Measurements from ENCODE around the gene ATP1A1.

ATP1A1 gene

DNA sequence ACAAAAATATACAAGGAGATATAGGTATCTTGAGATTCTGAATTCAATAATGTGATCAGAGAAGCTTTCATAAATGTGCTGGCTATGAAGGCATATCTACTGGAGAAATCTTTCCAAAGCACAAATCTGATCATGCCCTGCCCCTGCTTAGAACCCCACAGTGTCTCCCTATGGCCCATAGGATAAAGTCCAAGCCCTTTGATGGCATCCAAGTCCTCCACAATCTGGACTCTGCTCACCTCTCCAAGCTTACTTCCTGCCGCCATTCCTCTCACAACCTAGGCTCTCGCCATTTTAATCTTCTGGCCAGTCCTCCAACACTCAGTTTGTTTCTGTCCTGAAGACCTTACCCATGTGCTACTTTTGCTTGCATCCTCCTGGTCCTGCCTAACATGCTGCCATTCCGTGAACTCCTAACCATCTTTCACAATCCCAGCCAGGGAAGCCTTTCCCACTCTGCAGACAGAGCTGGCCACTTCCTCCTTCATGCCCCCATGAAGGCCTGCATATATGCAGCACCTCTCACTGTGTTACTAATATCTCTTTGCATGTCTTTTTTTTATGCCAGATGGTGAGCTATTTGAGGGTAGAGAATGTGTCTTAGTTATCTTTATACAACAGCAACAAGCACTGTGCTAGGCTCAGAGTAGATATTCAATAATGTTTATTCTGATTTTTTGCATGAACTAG lies 5.6 kb upstream of the ATP1A1 start:
- no peak for DNase-seq
- Mint-ChIP-seq H3K27ac (no peak overlapping the region), H3K4me1 (ENCODE audit: low read depth in 2 of 2) (peaks cover 10 to 11% of the 10 kb centered on the region in 2 donors), H3K9me3 (no peaks in the 10 kb centered on the region), H3K27me3 (no peaks in the 10 kb centered on the region), H3K4me3 (no peak overlapping the region), H3K36me3 (ENCODE audit: insufficient read depth) (peaks cover 5% of the 10 kb centered on the region)
- no peak for ATAC-seq (replicated peaks)

DNA sequence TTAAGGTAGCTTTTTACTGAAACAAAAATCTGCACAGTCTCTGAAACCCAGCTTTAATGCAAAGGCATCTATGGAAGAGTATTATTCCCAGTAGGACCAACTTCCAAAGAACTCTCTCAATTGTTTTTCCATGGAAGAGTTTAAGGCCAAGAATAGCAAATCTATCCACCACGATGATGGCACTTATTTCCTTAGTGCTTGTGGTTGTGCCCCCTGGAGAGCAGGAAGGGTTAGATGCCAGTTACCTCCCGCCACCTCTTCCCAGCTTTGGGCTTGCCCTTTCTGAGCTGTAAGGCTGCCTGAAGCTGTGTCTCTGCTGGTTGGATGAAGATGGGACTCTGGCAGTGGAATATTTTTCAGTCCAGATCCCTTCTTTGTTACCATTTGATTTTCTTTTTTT lies 4.8 kb upstream of the ATP1A1 start:
- H3K4me3 Mint-ChIP-seq: no peak overlapping the region
- DNase-seq (no peak), ATAC-seq (replicated peaks) (no peak)
- peaks cover 10 to 11% of the 10 kb centered on the region in 2 donors for H3K4me1 Mint-ChIP-seq (ENCODE audit: low read depth in 2 of 2)
- no peaks in the 10 kb centered on the region for H3K9me3 Mint-ChIP-seq
- no peaks in the 10 kb centered on the region for H3K27me3 Mint-ChIP-seq
- peak overlapping the region in 1 of 2 donors; percentile 38 for H3K27ac Mint-ChIP-seq
- H3K36me3 Mint-ChIP-seq (ENCODE audit: insufficient read depth): peaks cover 10% of the 10 kb centered on the region

DNA sequence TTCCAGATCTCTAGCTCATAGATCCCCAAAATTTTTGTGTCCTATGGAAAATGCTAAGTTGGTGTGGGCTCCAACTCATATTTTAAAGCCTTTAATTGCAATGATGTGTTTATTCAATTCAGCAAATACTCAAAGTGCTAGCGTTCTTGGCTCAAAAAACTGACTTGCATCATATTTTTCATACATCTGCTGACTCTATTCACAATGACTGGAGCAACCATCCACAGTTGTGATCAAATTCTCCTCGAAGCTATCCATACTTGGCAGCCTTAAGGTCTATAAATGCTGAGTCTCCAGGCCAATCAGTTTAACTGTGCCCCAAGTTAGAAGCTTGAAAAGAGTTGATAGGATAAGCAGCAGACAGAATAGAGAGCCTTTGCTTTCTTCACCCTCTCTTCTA lies 2.9 kb upstream of the ATP1A1 start:
- peaks cover 29% of the 10 kb centered on the region for H3K36me3 Mint-ChIP-seq (ENCODE audit: insufficient read depth)
- peaks cover 22 to 23% of the 10 kb centered on the region in 2 donors for H3K4me1 Mint-ChIP-seq (ENCODE audit: low read depth in 2 of 2)
- DNase-seq (no peak), ATAC-seq (replicated peaks) (no peak)
- H3K4me3 Mint-ChIP-seq: no peak overlapping the region
- H3K9me3 Mint-ChIP-seq: no peaks in the 10 kb centered on the region
- H3K27ac Mint-ChIP-seq: no peak overlapping the region
- no peaks in the 10 kb centered on the region for H3K27me3 Mint-ChIP-seq

DNA sequence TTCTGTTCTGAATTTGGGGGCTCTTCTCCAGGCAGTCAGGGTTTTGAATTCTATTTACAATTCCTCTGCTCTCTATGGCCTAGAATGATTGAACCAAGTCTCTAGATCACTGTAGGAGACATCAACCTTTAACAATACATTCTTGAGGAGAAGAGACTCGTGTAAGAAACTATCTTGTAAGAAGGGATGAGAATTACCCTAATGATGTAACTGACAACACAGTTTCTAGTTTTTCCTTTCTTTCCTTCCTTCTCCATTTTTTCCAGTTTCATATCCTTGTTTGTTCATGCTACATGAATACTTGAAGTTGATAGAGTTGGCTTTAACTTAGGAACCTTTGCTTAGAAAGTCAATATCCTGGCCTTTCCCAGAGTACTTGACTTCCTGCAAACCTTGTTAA lies 1.3 kb upstream of the ATP1A1 start:
- H3K27ac Mint-ChIP-seq: peak overlapping the region; percentile 95 to 98
- no peak for ATAC-seq (replicated peaks)
- no peaks in the 10 kb centered on the region for H3K9me3 Mint-ChIP-seq
- H3K27me3 Mint-ChIP-seq: no peaks in the 10 kb centered on the region
- no peak for DNase-seq
- H3K4me1 Mint-ChIP-seq (ENCODE audit: low read depth in 2 of 2): peaks cover 37 to 38% of the 10 kb centered on the region in 2 donors
- H3K4me3 Mint-ChIP-seq: peak overlapping the region; percentile 94 to 95
- peaks cover 43% of the 10 kb centered on the region for H3K36me3 Mint-ChIP-seq (ENCODE audit: insufficient read depth)

DNA sequence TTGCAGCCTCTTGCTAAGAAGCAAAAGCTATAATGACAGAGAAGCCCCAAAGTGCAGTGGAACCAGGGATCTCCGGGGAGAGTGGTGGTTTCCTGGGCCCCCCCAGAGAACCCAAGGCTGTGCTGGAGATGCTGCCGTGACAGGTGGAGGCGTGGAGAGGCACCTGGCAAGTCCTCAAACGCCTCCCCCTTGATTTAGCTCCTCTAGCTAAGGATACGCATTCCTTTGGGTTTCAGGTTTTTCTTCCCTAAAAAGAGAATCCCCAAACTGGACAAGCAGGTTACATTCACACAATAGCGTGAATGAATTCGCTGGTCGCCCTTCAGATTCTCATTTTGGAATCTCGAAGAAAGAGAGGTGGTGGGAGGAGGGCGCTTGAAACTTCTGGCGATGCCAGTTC lies 853 bp upstream of the ATP1A1 start:
- H3K9me3 Mint-ChIP-seq: no peaks in the 10 kb centered on the region
- DNase-seq (no peak), ATAC-seq (replicated peaks) (no peak)
- peaks cover 40% of the 10 kb centered on the region in 2 donors for H3K4me1 Mint-ChIP-seq (ENCODE audit: low read depth in 2 of 2)
- H3K27ac Mint-ChIP-seq: peak overlapping the region; percentile 95 to 98
- H3K36me3 Mint-ChIP-seq (ENCODE audit: insufficient read depth): peaks cover 44% of the 10 kb centered on the region
- H3K4me3 Mint-ChIP-seq: peak overlapping the region; percentile 94 to 95
- H3K27me3 Mint-ChIP-seq: no peaks in the 10 kb centered on the region

DNA sequence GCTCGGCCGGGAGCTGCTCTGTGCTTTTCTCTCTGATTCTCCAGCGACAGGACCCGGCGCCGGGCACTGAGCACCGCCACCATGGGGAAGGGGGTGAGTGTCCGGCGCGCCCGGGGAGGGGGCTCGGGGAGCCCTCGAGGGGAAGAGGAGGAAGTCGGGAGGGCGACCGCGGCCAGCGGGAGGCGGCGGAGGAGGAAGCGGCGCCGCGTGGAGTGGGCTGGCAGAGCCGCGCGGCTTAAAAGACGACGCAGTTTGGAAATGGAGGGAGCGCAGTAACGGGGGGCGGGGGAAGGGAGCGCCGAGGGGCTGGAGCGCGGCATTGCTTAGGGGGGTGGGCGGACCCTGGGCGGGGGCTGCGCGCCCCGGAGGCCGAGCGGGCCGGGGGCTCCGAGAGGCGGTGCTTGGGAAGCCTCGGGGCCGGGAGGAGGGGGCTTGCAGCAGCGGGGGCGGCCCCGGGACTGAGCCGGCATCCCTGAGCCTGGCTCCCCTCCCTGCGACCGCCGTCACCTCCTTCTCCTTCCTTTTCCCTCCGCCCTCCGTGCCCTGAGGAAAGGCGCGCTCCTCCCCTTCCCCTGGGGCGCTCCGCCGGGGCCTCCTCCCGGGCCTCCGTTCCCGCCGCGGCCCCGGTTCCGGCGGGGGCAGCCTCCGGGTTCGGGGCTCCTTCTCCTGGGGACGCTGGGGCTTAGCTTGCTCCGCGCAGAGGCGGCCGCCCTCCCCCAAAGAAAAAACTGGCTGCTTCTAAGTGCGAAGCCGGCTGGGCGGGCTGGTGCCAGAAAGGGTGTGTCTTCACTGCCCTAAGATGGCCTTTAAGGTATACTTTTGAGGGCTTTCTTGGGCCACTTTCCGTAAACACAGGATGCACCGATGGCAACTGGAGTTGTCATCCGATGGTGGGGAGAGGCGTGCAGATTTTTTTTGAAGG lies 648 bp downstream of the ATP1A1 start:
- DNase-seq: peak; percentile 62 to 69 (median 68)

DNA sequence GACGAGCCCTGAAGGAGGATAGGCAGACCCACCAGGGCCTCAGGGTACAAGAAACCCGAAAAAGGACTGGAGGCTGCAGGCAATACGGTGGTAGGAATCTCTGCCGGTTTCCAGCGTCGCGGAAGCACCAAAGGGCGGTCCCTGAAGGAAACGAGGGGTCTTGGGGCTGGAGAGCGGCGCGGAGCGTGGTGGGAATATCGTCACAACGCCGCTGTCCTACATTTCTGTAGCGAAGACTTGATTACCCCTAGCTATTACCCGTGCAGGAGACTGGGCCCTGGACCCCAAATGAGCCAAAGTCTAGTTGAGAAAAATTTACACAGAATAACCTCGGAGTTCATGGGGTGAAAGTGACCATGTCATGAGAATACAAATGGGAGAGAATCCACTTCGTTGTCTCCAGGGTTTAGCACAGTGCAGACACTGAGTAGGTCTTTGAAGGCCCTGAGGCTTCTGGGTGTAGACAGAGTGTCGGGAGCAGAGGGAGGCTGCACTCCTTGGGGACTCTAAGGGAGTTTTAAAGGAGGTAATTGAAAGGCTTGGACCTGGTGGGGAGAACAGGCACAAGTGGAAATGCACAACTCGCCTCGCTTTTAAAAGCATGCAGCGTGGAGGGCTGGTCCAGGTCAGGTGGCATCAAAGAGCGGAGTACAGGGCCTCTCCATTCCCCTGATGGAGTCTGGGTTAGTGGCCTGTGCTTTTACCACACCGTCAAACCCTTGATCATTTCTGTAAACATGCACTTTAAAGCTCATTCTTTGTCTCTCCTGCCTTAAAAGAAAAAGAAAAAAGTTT lies 1.5 kb downstream of the ATP1A1 start:
- peak in 1 of 3 experiments; percentile 25 for DNase-seq
- Mint-ChIP-seq H3K4me1 (ENCODE audit: low read depth in 2 of 2) (peaks cover 48 to 54% of the 10 kb centered on the region in 2 donors), H3K27ac (peak overlapping the region; percentile 95 to 98), H3K27me3 (no peaks in the 10 kb centered on the region), H3K36me3 (ENCODE audit: insufficient read depth) (peaks cover 47% of the 10 kb centered on the region), H3K4me3 (peak overlapping the region; percentile 94 to 95), H3K9me3 (no peaks in the 10 kb centered on the region)
- ATAC-seq (replicated peaks): no peak

More for the DNA sequence above, 648 bp downstream of the ATP1A1 start:
- Mint-ChIP-seq H3K4me1 (ENCODE audit: low read depth in 2 of 2) (peaks cover 41 to 46% of the 10 kb centered on the region in 2 donors), H3K36me3 (ENCODE audit: insufficient read depth) (peaks cover 47% of the 10 kb centered on the region), H3K27me3 (no peaks in the 10 kb centered on the region), H3K4me3 (peak overlapping the region; percentile 94 to 95), H3K9me3 (no peaks in the 10 kb centered on the region), H3K27ac (peak overlapping the region; percentile 95 to 98)
- ATAC-seq (replicated peaks): peak; percentile 28

DNA sequence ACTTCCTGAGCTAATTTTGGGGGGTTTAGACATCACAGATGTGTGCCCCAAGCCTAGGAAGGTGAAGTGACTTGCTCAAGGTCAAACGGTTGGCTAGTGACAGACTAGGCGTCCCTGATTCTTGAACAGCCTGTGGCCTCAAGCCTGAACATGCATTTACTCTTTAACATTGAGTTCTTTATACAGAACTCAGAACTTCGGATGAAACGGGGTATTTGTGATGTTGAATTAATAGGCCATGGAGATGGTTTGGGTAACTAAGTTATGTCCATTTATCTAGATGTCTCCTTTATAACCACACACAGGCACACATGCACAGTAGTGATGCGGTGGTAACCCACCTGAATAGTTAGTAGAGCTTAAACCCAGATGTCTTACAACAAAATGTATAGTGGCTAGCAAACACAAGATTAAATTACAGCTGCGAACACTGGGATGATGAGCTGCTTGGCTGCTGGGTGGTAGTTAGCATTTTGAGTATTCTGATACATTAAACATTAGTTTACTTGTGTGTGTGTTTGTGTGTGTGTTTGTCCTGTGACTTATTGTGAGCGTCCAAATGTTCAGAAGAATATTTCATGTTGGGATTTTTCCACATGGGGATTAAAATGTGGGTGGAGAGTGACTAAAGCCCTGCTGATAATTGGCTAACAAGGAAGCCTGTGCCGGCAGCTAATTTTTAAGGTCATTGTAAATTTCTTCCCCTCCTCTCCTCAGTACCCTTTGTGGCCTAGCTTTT lies 2.3 kb downstream of the ATP1A1 start:
- no peaks in the 10 kb centered on the region for H3K27me3 Mint-ChIP-seq
- H3K4me1 Mint-ChIP-seq (ENCODE audit: low read depth in 2 of 2): peaks cover 50 to 60% of the 10 kb centered on the region in 2 donors
- H3K36me3 Mint-ChIP-seq (ENCODE audit: insufficient read depth): peaks cover 47% of the 10 kb centered on the region

DNA sequence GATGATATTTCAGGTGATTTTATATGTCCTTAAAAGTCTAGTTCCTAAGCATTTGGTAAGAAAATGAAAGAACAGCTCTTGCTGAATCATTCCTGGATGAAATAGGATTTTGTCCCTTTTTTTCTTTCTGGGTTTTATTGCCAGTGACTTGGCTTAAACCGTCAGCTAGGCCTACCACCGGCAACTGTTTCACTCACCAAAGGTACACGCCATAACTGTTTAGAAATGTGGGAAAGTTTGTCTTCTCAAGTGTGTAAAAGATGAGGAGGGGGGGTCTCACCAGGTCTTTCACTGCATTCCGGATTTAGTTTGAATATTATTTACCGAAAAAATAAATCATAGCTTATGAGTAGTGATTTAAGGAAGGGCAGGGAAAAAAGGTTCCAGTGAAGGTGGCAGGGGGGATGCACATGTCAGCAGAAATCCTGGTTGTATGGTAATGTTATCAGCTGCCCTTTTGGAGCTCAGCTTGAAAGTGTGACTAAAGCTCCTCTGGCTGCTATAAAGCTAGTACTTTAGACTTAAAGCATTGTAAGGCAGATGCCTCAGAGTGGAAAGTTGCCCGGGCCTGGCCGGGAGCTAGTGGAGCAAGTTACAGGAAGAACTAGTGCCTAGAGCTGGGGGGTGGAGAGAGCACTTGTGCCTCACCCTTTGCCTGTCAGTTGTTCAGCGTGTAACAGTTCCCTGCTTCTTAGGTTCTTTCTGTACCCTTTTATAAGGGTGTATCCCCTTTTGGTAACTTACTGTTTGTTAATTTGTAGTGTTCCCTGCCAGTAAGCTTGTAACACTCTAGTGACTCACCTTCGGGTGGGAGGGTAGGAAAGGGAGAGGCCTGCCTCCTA lies 3.1 kb downstream of the ATP1A1 start:
- Mint-ChIP-seq H3K9me3 (no peaks in the 10 kb centered on the region), H3K27me3 (no peaks in the 10 kb centered on the region), H3K27ac (peak overlapping the region; percentile 95 to 98), H3K4me3 (peak overlapping the region; percentile 94 to 95), H3K36me3 (ENCODE audit: insufficient read depth) (peaks cover 47% of the 10 kb centered on the region), H3K4me1 (ENCODE audit: low read depth in 2 of 2) (peaks cover 54 to 64% of the 10 kb centered on the region in 2 donors)
- DNase-seq: no peak
- ATAC-seq (replicated peaks): no peak

More for the DNA sequence above, 2.3 kb downstream of the ATP1A1 start:
- ATAC-seq (replicated peaks): no peak
- no peaks in the 10 kb centered on the region for H3K9me3 Mint-ChIP-seq
- peak in 1 of 3 experiments; percentile 21 for DNase-seq
- H3K4me3 Mint-ChIP-seq: peak overlapping the region; percentile 94 to 95
- H3K27ac Mint-ChIP-seq: peak overlapping the region; percentile 95 to 98

DNA sequence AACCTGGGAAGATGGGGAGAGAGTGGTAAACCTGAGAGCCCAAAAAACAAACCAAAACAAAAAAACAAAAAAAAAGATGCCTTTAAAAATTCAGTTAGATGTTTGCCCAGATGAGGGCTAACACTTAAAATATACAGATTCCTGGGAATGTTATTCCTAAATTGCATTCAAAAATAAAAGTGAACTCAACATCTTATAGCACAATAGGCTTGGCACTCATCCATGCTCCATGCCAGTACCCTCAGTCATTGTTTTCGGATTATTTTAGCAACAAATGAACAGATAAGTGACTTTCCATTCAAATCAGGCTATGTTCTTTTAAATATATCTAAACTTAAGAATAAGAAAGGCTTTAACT lies 3.7 kb downstream of the ATP1A1 start:
- H3K9me3 Mint-ChIP-seq: no peaks in the 10 kb centered on the region
- DNase-seq (no peak), ATAC-seq (replicated peaks) (no peak)
- peak overlapping the region; percentile 94 to 95 for H3K4me3 Mint-ChIP-seq
- H3K4me1 Mint-ChIP-seq (ENCODE audit: low read depth in 2 of 2): peaks cover 54 to 69% of the 10 kb centered on the region in 2 donors
- H3K36me3 Mint-ChIP-seq (ENCODE audit: insufficient read depth): peaks cover 47% of the 10 kb centered on the region
- no peaks in the 10 kb centered on the region for H3K27me3 Mint-ChIP-seq
- peak overlapping the region; percentile 95 to 98 for H3K27ac Mint-ChIP-seq

DNA sequence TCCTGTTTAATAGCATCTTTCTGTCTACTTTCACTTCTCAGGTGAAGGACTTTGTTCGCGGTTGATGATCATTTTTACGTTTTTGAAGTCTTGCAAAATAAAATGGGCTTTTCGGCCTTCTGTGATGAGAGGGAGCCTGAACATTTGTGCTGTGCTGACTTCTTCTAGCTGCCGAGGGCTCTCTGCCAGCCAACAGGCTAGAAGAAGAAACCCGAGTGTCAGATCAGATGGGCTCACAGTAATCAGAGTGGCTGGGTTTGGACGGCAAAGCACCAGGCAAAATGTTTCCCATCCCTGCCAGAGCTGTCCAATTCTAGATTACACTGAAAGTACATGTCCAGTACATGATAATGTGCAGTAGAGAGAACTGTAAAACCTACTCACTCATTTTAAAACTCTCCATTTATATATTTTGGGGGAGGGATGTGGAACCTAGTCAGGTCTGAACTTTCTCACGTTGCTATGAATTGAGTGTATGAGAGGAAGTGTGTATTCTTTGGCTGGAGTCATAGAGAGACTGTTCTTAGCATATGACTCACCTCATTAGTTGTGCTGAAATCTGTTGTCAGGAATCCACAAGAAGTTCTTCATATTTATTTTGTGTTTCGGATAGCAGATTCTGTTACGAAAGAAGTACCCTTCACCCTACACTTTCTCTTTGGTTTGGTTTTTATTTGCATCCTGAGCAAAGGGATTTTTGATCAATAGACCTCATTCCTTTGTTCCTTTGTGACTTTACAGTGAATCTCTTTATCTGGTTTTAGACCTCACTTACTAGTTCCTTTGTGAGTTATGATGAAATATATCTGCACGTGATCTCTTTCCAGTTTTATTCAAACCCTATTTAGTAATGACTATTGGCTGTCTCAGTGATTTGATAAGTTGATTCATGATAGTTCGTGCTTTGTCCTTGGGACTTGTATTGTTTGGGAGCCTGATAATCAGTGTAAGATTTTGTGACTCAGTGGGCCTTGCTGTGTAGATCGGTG lies 4.8 kb downstream of the ATP1A1 start:
- Mint-ChIP-seq H3K27me3 (no peaks in the 10 kb centered on the region), H3K9me3 (no peaks in the 10 kb centered on the region), H3K27ac (peak overlapping the region; percentile 95 to 98), H3K36me3 (ENCODE audit: insufficient read depth) (peaks cover 41% of the 10 kb centered on the region), H3K4me3 (peak overlapping the region; percentile 94 to 95), H3K4me1 (ENCODE audit: low read depth in 2 of 2) (peaks cover 61 to 78% of the 10 kb centered on the region in 2 donors)
- DNase-seq (peak; percentile 31 to 49 (median 42)), ATAC-seq (replicated peaks) (peak; percentile 62)

Data from effector memory CD8-positive, alpha-beta T cell (primary cell).